GM23248 (cell line): ENCODE measurements around the gene SHROOM1.

Source experiments
- EZH2 ChIP-seq: fragments of 200-600 bp; sonication (generic); IDR thresholded peaks from 2 replicates; pipeline ENCODE4 v1.6.1; 2018; ENCODE audit warnings: antibody characterized with exemption, mild to moderate bottlenecking; ENCODE audit not compliant: insufficient read depth, poor library complexity, severe bottlenecking
- EZH2phosphoT487 ChIP-seq: fragments of 200-600 bp; sonication (generic); IDR thresholded peaks from 2 replicates; pipeline ENCODE4 v1.6.1; 2018; ENCODE audit warnings: antibody characterized with exemption, moderate library complexity, mild to moderate bottlenecking, low read depth; ENCODE audit not compliant: insufficient read depth

DNA sequence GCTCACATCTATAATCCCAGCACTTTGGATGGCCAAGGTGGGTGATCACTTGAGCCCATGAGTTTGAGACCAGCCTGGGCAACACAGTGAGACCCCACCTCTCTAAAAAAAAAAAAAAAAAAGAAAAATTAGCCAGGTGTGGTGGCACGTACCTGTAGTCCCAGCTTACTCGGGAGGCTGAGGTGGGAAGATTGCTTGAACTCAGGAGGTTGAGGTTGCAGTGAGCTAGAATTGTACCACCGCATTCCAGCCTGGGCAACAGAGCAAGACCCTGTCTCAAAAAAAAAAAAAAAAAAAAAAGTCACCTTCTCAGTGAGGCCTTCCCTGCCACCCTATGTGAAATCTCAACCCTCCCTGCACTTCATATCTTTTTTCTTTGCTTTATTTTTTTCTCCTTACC is 39.4 kb downstream of the SHROOM1 start:
- TF ChIP-seq EZH2phosphoT487 (no peak), EZH2 (no peak)
